ENCODE results near the gene TGFBI.

Gene TGFBI

DNA sequence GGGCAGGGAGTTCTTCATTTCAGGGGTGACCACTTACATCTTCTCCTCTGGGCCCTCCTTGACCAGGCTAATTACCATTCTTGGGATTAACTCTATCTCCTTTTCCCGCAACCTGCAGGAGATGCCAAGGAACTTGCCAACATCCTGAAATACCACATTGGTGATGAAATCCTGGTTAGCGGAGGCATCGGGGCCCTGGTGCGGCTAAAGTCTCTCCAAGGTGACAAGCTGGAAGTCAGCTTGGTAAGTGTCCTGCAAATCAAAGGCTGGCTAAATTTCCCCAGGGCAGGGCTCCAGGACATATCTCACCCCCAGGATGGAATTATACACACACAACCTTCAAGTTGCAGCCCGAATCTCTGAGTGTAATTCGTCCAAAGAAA is 30.2 kb downstream of the TGFBI start:
- TF ChIP-seq, protein P1, sequence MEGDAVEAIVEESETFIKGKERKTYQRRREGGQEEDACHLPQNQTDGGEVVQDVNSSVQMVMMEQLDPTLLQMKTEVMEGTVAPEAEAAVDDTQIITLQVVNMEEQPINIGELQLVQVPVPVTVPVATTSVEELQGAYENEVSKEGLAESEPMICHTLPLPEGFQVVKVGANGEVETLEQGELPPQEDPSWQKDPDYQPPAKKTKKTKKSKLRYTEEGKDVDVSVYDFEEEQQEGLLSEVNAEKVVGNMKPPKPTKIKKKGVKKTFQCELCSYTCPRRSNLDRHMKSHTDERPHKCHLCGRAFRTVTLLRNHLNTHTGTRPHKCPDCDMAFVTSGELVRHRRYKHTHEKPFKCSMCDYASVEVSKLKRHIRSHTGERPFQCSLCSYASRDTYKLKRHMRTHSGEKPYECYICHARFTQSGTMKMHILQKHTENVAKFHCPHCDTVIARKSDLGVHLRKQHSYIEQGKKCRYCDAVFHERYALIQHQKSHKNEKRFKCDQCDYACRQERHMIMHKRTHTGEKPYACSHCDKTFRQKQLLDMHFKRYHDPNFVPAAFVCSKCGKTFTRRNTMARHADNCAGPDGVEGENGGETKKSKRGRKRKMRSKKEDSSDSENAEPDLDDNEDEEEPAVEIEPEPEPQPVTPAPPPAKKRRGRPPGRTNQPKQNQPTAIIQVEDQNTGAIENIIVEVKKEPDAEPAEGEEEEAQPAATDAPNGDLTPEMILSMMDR (IDR thresholded peaks at IDR 0.05; ENCODE audit: low read depth, low read length) = no peak
- no peak overlapping the region for H3K4me3 ChIP-seq (ENCODE audit: low read depth, low read length)

DNA sequence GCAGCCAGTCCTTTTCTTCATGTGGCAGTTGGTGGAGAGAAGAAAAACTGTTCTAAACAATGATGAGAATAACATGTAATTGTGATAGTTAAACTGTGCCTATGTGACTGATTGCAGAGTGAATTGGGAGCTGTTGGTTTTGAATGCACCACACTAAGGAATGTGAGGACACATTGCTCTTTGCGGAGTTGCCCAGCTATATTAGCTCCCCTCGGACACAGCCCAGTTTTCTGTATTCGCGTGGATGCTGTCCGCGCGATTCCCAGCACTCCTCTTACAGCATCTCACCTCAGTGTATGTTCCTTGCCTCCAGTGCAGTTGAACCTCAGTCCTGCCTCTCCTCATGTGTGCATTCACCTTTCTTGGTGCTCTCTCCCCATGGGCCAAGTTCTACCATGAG is 32.2 kb downstream of the TGFBI start:
- TF ChIP-seq, protein P1 (IDR thresholded peaks at IDR 0.05; ENCODE audit: low read depth, low read length) = no peak
- no peak overlapping the region for H3K4me3 ChIP-seq (ENCODE audit: low read depth, low read length)

DNA sequence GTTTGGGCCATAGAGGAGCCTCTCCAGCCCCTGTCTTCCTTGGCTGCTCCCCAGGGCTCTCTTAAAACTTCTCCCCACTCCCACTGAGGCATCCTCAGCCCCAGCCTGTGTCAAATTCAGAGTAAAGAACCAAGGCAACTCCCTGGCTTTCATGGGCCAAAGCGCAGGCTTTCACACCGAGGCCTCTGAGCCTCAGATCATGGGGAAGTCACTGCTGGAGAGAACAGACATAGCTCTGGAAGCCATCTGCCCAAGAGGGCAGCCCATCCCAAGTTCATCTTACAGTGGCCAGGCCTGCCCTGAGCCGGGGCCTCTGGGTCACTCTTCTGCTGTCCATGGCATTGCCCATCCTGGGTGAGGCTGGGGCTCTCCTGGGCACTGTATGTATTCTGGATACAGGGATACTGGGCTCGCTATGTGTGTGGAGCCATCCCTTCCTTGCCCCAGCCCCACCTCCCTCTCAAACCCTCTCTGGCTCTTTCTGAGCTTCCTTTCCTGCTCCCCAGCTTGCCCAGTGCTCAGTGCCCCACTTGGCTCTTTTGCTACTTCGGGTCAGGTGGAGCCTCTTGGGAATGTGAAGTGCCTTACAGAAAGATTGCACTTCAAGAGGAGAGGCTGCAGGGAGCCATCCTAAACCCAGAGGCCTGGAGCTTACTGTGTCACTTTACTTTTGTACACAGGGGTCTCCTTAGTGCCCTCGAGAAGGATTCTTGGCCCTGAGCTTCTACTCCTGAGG is 33.0 kb downstream of the TGFBI start:
- TF ChIP-seq, protein P1 (IDR thresholded peaks at IDR 0.05; ENCODE audit: low read depth, low read length) = no peak
- H3K4me3 ChIP-seq (ENCODE audit: low read depth, low read length) = no peak overlapping the region

DNA sequence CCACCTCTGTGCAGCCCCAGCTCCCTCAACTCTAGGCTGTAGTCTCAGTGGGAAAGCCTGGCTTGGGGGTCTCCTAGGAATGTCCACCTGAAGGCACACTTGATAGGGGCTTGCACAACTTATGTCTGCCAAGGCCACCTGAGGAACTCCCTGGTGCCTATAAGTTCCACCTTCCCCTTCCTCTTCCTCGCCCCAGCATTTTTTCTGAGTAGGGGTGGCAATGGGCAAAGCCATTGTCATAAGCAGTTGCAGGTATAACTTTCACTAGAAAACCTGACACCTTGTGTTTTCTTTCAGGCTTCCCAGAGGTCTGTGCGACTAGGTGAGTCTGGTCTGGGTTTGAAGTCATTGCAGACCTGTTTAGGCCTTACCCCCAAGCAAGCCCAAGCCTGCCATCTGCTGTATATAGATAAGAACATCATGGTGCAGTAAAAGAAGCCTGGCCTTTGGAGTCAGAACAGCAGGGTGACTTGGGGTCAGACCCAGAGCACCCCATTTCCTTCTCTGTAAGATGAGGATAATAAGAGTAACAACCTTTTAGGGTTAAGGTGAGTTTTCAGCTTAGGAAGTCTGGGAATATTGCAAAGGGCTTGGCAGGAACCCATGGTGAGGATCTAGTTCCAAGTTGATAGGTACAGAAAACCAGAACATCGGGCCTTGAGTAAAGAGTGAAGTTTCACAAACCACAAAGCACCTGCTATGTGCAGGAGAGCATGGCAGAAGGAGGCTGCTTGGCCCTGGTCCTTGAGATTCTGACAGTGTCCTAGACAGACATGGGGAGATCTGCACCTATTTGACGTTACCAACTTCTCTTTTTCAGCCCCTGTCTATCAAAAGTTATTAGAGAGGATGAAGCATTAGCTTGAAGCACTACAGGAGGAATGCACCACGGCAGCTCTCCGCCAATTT is 33.8 kb downstream of the TGFBI start:
- H3K4me3 ChIP-seq (ENCODE audit: low read depth, low read length) = no peak overlapping the region

DNA sequence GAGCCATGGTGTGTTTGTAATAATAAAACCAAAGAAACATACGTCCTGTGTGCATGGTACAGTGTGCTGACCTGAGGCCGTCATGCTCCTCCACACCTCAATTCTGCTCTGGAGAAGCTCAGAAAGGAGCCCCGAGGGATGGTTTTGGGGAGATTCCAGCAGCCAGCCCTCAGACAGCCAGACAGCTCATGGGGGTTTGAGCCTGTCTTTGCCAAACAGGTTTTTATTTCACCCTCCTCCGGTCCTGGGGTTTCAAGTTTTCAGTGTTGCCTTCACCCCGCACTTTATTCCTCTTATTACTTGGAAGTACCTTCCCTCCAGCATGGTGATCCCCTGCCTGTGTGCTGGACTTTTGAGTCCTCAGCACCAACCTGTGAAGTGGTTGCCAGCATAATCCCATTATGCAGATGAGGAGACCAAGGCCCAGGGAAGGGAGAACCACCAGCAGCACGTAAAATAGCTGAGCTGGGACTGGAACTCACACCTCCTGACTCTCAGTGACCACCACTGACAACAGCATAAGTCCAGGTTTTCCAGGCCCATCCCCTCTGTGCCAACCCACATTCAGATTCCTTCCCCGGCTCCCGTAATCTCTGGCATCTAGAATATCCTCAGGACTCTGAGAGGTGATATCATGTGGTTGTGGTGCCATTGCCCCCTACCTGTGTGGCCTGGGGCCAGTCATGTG is 35.1 kb downstream of the TGFBI start:
- no peak overlapping the region for H3K4me3 ChIP-seq (ENCODE audit: low read depth, low read length)
- TF ChIP-seq, protein P1 (IDR thresholded peaks at IDR 0.05; ENCODE audit: low read depth, low read length) = no peak

More for the DNA sequence above, 33.8 kb downstream of the TGFBI start:
- TF ChIP-seq, protein P1 (IDR thresholded peaks at IDR 0.05; ENCODE audit: low read depth, low read length) = no peak

DNA sequence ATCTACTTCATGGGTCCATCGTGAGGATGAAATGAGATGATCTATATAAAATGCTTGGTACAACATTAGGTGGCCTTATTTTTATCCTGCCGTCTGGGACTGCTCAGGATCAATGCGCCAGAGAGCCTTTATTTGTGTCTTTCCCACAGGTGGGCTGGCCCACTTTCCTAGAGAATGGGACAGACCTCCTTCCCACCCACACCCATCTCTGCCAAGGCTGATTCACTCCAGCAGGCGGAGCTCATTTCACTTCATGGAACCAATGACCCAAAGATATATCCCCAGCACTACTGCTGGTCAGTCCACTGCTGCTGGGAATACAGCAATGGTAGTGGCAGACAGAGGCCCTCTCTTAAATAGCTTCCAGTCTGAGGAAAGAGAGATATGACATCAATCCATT is 35.7 kb downstream of the TGFBI start:
- H3K4me3 ChIP-seq (ENCODE audit: low read depth, low read length) = no peak overlapping the region
- TF ChIP-seq, protein P1 (IDR thresholded peaks at IDR 0.05; ENCODE audit: low read depth, low read length) = no peak
